GM19328 (cell line): ENCODE results near the gene SIM2.

Source experiments
- ATAC-seq: cut with Tn5 transposase; IDR thresholded peaks from one replicate; pipeline ENCODE4 v1.9.1; 2021; ENCODE audit warnings: mild to moderate bottlenecking, moderate library complexity; ENCODE audit not compliant: unreplicated experiment

Gene SIM2

GRCh38 chr21:36735201-36735515 lies 36.2 kb downstream of the SIM2 start:
- ATAC-seq, result no peak

GRCh38 chr21:36735724-36736320 lies 36.9 kb downstream of the SIM2 start:
- ATAC-seq, result no peak

GRCh38 chr21:36738489-36739126 lies 39.7 kb downstream of the SIM2 start:
- ATAC-seq, result no peak

- ATAC-seq, result no peak
These were observed 42.6 kb downstream of the SIM2 start for GRCh38 chr21:36741506-36741905.

- no peak for ATAC-seq
These were observed 44.1 kb downstream of the SIM2 start for GRCh38 chr21:36743008-36743407.

GRCh38 chr21:36743446-36743845 lies 44.5 kb downstream of the SIM2 start:
- no peak for ATAC-seq

- ATAC-seq, result no peak
These were observed 45.3 kb downstream of the SIM2 start for GRCh38 chr21:36744190-36744559.

GRCh38 chr21:36744560-36745231 lies 45.8 kb downstream of the SIM2 start:
- no peak for ATAC-seq

DNA sequence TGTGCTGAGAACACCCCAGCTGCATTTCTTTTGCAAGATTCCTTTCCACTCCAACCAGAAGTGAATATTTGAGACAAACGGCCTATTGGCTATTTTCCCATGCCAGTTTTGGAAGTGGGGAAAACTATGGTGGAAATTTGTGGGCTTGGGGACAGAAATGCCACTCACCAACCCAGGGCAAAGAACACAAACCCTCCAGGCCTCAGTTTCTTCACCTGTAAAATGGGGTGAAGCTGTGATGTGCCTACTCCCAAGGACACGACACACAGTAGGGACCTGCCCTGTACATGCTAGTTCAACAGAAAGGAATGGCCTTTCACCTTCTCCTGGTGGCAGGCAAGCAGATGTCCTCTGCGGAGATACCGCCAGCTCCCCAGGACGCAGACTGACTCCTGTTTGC lies 46.5 kb downstream of the SIM2 start:
- no peak for ATAC-seq

DNA sequence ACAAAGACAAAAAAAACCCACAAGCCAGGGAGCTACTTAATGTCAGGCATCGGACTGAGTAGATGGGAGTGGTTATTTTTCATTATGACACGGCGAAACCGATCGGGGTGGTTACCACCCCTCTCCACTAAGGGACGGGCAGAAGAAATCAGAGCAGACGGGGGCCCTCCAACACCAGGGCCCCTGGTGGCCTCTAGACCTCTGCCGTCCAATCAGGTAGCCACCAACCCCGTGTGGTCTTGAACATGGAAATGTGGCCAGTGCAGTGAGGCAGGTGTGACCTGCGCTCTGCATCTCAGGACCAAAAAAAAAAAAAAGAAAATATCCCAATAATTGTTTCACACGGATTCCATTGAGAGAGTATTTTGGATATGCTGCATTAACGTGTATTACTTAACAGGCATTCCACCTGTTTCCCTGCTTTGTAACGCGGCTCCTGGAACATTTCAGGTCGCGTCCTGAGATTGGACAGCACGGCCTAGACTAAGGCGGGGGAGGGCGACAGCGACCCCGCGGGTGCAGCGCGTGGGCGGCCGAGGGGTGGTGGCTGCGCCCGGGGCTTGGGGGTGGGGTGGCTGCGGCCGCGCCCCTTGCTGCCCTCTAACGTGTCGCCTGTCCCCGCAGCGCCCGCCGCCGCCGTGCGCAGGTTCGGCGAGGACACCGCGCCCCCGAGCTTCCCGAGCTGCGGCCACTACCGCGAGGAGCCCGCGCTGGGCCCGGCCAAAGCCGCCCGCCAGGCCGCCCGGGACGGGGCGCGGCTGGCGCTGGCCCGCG lies 48.3 kb downstream of the SIM2 start:
- no peak for ATAC-seq

GRCh38 chr21:36747815-36748383 lies 49.0 kb downstream of the SIM2 start:
- ATAC-seq, result no peak

DNA sequence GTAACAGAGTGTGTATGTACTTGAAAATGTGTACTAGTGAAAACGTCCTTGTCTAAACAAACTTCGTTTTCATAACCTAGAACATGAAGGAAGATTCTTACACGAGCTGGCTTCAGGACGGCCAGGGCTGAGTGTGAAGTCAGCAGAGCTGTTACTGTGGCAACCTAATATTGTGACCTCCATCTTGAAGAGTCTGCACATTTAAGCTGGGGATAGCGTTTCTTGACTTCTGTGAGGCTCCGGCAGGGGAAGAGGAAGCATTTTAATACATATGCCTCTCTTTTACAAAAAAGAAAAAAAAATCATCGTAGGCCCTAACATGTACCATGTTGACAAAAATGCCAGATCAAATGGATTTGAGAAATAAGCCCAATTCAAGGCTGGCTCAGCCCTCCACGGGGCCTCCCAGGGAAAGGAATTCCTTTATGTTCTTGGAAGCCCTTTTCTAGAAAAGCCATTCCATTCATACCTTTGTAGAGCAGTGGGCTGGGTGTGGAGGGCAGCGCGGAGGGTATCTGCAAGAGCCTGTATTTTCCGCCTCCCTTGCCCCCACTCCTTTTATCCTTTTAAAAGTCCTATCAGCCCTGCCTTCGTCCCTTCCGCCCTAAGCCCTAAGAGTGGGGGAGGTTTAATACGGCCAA lies 51.1 kb downstream of the SIM2 start:
- ATAC-seq, result no peak

- ATAC-seq, result no peak
These were observed 51.7 kb downstream of the SIM2 start for GRCh38 chr21:36750576-36750959.

DNA sequence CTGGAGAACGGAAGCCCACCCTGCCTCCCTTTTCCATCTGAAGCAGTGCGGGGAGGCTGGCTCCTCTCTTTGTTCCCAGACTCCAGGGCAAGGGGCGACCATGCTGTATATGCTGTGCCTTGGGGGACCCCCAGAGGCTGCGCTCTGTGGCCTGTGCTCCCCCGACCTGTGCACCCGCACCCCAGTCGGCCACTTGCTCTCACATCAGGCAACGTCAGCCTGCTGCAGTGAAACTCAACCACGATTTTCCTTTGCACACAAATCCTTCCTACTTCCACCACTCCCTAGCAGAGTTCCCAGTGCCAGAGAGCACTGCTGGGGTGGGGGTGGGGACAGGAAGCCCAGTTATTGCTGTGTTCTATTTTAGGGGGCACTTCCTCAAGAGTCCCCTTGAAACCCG lies 52.5 kb downstream of the SIM2 start:
- no peak for ATAC-seq

- no peak for ATAC-seq
These were observed 54.6 kb downstream of the SIM2 start for GRCh38 chr21:36753556-36753955.

DNA sequence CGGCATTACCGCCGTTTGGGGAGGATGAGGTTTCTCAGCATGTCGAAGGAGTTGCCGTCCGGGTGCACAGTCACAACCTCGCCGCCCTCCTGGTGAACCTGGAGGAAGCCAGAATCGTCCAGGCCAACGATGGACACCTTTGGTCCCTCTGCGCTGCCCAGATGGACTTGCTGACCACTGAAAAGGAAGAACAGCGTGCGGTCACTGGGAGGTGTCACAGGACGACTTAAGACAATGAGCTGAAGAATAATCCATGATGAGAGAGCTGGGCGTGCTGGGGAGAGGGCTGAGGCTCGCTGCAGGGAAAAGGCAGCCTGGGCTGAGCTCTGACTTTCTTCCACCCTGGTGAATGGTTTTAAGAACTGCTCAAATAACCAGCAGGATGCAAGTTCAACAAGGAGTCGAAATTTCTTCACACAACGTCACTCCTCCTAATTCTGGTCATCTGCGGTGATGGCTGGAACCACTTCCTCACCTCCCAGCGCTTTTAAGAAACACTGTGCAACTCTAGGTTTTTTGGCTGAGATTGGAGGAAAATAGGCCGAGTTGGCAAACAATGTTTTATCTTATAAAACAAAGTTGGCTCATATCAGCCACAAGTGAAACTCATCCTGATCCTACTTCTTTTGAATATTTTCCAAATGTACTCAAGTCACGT lies 55.5 kb downstream of the SIM2 start:
- ATAC-seq, result no peak

DNA sequence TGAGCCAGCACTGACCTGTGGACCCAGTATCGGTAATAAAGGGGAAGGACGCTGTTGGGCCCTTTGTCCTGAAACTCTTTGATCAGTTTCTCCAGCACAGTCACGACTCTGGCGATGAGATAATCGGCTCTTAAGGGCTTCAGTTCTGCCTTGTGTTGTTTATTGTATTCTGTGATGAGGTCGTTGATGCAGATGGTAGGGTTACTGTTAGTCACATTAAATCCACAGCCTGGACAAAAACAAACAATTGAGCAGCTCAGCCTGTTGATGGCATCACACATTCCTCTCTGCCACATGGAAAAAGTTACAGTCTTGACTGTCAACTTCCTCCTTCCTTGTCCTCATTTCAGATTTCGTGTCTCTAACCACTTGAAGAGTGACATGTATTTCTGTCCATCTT lies 57.6 kb downstream of the SIM2 start:
- ATAC-seq, result no peak

- no peak for ATAC-seq
These were observed 58.3 kb downstream of the SIM2 start for GRCh38 chr21:36757196-36757595.

GRCh38 chr21:36759348-36760083 lies 60.6 kb downstream of the SIM2 start:
- ATAC-seq, result no peak

DNA sequence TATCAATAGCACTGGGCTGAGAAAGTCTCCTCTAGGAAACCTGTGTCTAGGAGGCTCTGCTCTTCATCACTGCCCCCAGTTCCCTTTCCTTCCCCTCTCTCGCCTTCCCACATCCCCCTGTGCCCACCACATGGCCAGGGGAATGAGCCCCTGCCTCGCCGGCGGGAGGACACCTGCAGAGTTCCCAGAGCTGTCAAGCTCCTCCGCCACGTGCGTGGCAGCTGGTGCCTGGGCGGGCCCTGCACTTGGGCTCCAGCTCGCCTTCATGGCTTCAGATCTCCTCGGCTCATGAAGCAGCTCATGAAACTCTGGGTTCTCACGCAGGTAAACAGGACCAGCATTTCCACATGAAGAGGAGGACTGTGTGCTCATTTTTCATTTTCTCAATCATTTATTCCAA lies 62.8 kb downstream of the SIM2 start:
- ATAC-seq, result no peak
